HFF-Myc (cell line): Measurements from ENCODE around the gene NSUN2.

Source experiments
- DNase-seq: peaks from one replicate; pipeline ENCODE4 v3.0.0-alpha.2; 2011; ENCODE audit warnings: low read depth; ENCODE audit errors: extremely low read depth
- H3K4me3 ChIP-seq: replicated peaks from 2 replicates; pipeline ENCODE4 v1.5.1; 2011; ENCODE audit warnings: low read depth, mild to moderate bottlenecking, control low read depth, low read length
- CTCF ChIP-seq: IDR thresholded peaks from 2 replicates; pipeline ENCODE4 v1.5.1; 2012; ENCODE audit warnings: mild to moderate bottlenecking, low read depth, low read length, control low read depth; ENCODE audit errors: missing control alignments

Gene NSUN2

GRCh38 chr5:6594066-6594465 is 38.8 kb downstream of the NSUN2 start:
- no peak for TF ChIP-seq CTCF
- no peak for DNase-seq
- H3K4me3 ChIP-seq, result no peak overlapping the region

GRCh38 chr5:6593148-6594016 is 39.5 kb downstream of the NSUN2 start:
- H3K4me3 ChIP-seq, result no peak overlapping the region
- no peak for DNase-seq
- no peak for TF ChIP-seq CTCF

DNA sequence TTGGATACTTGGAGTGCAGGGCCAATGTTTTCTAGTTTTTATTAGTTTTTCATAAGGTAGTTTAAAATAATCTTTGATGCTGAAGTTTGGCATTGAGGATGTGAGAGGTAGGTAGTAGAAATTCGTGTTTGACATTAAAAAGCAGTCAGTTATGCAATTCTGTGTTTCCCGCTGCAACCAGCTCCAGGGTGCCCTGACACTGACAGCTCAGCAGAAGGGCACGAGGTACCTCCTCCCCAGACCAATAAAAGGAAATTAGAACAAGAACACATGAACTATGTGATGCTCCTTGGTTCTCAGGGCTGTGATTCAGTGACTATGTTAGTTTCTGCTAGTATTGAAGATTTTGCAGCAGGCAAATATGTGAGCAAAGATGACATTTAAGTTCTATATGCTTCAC is 40.2 kb downstream of the NSUN2 start:
- no peak overlapping the region for H3K4me3 ChIP-seq
- TF ChIP-seq CTCF, result no peak
- DNase-seq, result no peak

GRCh38 chr5:6591671-6592288 is 41.1 kb downstream of the NSUN2 start:
- no peak for DNase-seq
- TF ChIP-seq CTCF, result no peak
- no peak overlapping the region for H3K4me3 ChIP-seq

- no peak for DNase-seq
- TF ChIP-seq CTCF, result no peak
- H3K4me3 ChIP-seq, result no peak overlapping the region
Measured at GRCh38 chr5:6590581-6590980, 42.3 kb downstream of the NSUN2 start.

- no peak overlapping the region for H3K4me3 ChIP-seq
- TF ChIP-seq CTCF, result no peak
- no peak for DNase-seq
Measured at GRCh38 chr5:6587171-6587570, 45.7 kb downstream of the NSUN2 start.
